Tibial artery (tissue), 4 donors: ENCODE data around the gene ATP2B2.

ENCODE experiments used
- DNase-seq, 2 donors: peaks; one replicate each; pipeline ENCODE4 v3.0.0-alpha.2; 2019
- H3K27ac ChIP-seq, 2 donors: fragments of 200-600 bp; sonication (generic) in 1 of 2; 1 replicate in 1 of 2; 2 replicates in 1 of 2; pipeline ENCODE4 v1.5.1; 2018 to 2019; ENCODE audit warnings: mild to moderate bottlenecking in 1 of 2
- H3K27me3 ChIP-seq, 2 donors: fragments of 200-600 bp; sonication (generic) in 1 of 2; one replicate each; pipeline versions ENCODE4 v1.5.1 to v1.6.0; 2016 to 2019
- H3K36me3 ChIP-seq, 3 donors: fragments of 200-600 bp; sonication (generic) in 2 of 3; one replicate each; pipeline ENCODE4 v1.5.1; 2016 to 2019; ENCODE audit warnings: mild to moderate bottlenecking in 2 of 3
- H3K4me1 ChIP-seq, 4 donors: fragments of 200-600 bp; sonication (generic) in 2 of 4; 1 replicate in 3 of 4; 2 replicates in 1 of 4; pipeline ENCODE4 v1.5.1; 2016 to 2019
- H3K4me3 ChIP-seq, 2 donors: fragments of 200-600 bp; sonication (generic) in 1 of 2; 1 replicate in 1 of 2; 2 replicates in 1 of 2; pipeline ENCODE4 v1.5.1; 2018 to 2019; ENCODE audit warnings: mild to moderate bottlenecking in 2 of 2
- H3K9me3 ChIP-seq, 3 donors: fragments of 200-600 bp; sonication (generic) in 1 of 3; one replicate each; pipeline ENCODE4 v1.5.1; 2016 to 2019
- CTCF ChIP-seq, 2 experiments: fragments of 200-600 bp in 1 of 2; fragments of 450-650 bp in 1 of 2; IDR thresholded peaks; one replicate each; pipeline ENCODE4 v1.5.1; 2017 to 2019; ENCODE audit warnings: antibody characterized with exemption in 2 of 2, mild to moderate bottlenecking in 1 of 2, moderate library complexity in 1 of 2
- intact Hi-C: fragments of 100-400 bp; cut with DNase I; formaldehyde crosslinking; loops from one replicate; pipeline ENCODE4 v1.15.0; 2023; ENCODE audit warnings: low total_unique reads

The ATP2B2 gene

GRCh38 chr3:10455545-10455914 is 49.9 kb downstream of the ATP2B2 start:
- Histone ChIP-seq H3K27me3 (peaks cover 0 to 20% of the 10 kb centered on the region in 2 donors), H3K27ac (no peak overlapping the region), H3K36me3 (no peaks in the 10 kb centered on the region), H3K9me3 (no peaks in the 10 kb centered on the region), H3K4me1 (no peaks in the 10 kb centered on the region), H3K4me3 (no peak overlapping the region)
- intact Hi-C loops: no loop called here
- no peak for TF ChIP-seq CTCF (IDR thresholded peaks at IDR 0.05)
- no peak for DNase-seq

GRCh38 chr3:10454907-10455544 is 50.4 kb downstream of the ATP2B2 start:
- Histone ChIP-seq H3K4me3 (no peak overlapping the region), H3K4me1 (no peaks in the 10 kb centered on the region), H3K27me3 (peaks cover 0 to 24% of the 10 kb centered on the region in 2 donors), H3K36me3 (no peaks in the 10 kb centered on the region), H3K27ac (no peak overlapping the region), H3K9me3 (no peaks in the 10 kb centered on the region)
- no peak for TF ChIP-seq CTCF (IDR thresholded peaks at IDR 0.05)
- intact Hi-C loops: no loop called here
- no peak for DNase-seq

- H3K27ac ChIP-seq: no peak overlapping the region
- TF ChIP-seq CTCF (IDR thresholded peaks at IDR 0.05): no peak
- H3K4me3 ChIP-seq: no peak overlapping the region
- DNase-seq: no peak
- no peaks in the 10 kb centered on the region for H3K36me3 ChIP-seq
- no peaks in the 10 kb centered on the region for H3K9me3 ChIP-seq
- no peaks in the 10 kb centered on the region for H3K4me1 ChIP-seq
- peaks cover 0 to 24% of the 10 kb centered on the region in 2 donors for H3K27me3 ChIP-seq
- intact Hi-C loops: no loop called here
Observed at GRCh38 chr3:10453431-10454163, 51.8 kb downstream of the ATP2B2 start.

GRCh38 chr3:10450494-10451440 is 54.6 kb downstream of the ATP2B2 start:
- Histone ChIP-seq H3K9me3 (no peaks in the 10 kb centered on the region), H3K27me3 (peaks cover 0 to 26% of the 10 kb centered on the region in 2 donors), H3K4me1 (no peaks in the 10 kb centered on the region), H3K27ac (no peak overlapping the region), H3K4me3 (no peak overlapping the region), H3K36me3 (no peaks in the 10 kb centered on the region)
- no peak for DNase-seq
- intact Hi-C loops: no loop called here
- TF ChIP-seq CTCF (IDR thresholded peaks at IDR 0.05): no peak

GRCh38 chr3:10449436-10449835 is 56.0 kb downstream of the ATP2B2 start:
- Histone ChIP-seq H3K36me3 (no peaks in the 10 kb centered on the region), H3K4me3 (no peak overlapping the region), H3K27ac (no peak overlapping the region), H3K27me3 (peaks cover 0 to 28% of the 10 kb centered on the region in 2 donors), H3K4me1 (no peaks in the 10 kb centered on the region), H3K9me3 (no peaks in the 10 kb centered on the region)
- no peak for DNase-seq
- no peak for TF ChIP-seq CTCF (IDR thresholded peaks at IDR 0.05)
- intact Hi-C loops: no loop called here
